ENCODE data around the gene DNAH3. TPM values are rescaled to one million over a fixed set of nuclear protein-coding genes. Genes with fewer than 3 reads are reported as not detected.
"Not testable (repeated sequence)": the region's sequence is repeated elsewhere in the genome, so short reads cannot be mapped to it uniquely, and the experiment has no call there.

DNAH3 gene
- total RNA-seq, 1 experiment from 2014 or later, result 0.21 TPM

- Mint-ChIP-seq H3K36me3 (ENCODE audit: insufficient read depth, unreplicated experiment) (no peaks in the 10 kb centered on the region), H3K27ac (ENCODE audit: unreplicated experiment) (peak overlapping the region; percentile 25), H3K4me3 (ENCODE audit: low read depth, unreplicated experiment) (no peak overlapping the region), H3K4me1 (ENCODE audit: low read depth, unreplicated experiment) (peaks cover 14% of the 10 kb centered on the region), H3K9me3 (ENCODE audit: low read depth, unreplicated experiment) (no peaks in the 10 kb centered on the region), H3K27me3 (ENCODE audit: unreplicated experiment) (peaks cover 55% of the 10 kb centered on the region)
- intact Hi-C loops (cut with micrococcal nuclease; ENCODE audit: unreplicated experiment), result no loop called here
- DNase-seq, result peak; percentile 30
- no peak for TF ChIP-seq CTCF (IDR thresholded peaks at IDR 0.05; ENCODE audit: unreplicated experiment)
- no TSS peak for BruUV-seq (replicated peaks)
- CTCF ChIA-PET, result interaction anchor here (0.6 to 3.1 kb wide), 4 partner anchors 54 to 250 kb away, joined by 3 to 13 read pairs (median 3); no protein-coding TSS in a partner anchor
These were observed 50.2 kb downstream of the DNAH3 start for GRCh38 chr16:21100447-21100846.

GRCh38 chr16:21097151-21097550 lies 53.5 kb downstream of the DNAH3 start:
- no peak for TF ChIP-seq CTCF (IDR thresholded peaks at IDR 0.05; ENCODE audit: unreplicated experiment)
- Mint-ChIP-seq H3K4me1 (ENCODE audit: low read depth, unreplicated experiment) (peaks cover 14% of the 10 kb centered on the region), H3K27ac (ENCODE audit: unreplicated experiment) (no peak overlapping the region), H3K36me3 (ENCODE audit: insufficient read depth, unreplicated experiment) (no peaks in the 10 kb centered on the region), H3K4me3 (ENCODE audit: low read depth, unreplicated experiment) (no peak overlapping the region), H3K9me3 (ENCODE audit: low read depth, unreplicated experiment) (no peaks in the 10 kb centered on the region), H3K27me3 (ENCODE audit: unreplicated experiment) (peaks cover 58% of the 10 kb centered on the region)
- intact Hi-C loops (cut with micrococcal nuclease; ENCODE audit: unreplicated experiment), result no loop called here
- no peak for DNase-seq
- CTCF ChIA-PET, result no interaction called here
- BruUV-seq (replicated peaks), result no TSS peak

GRCh38 chr16:21094719-21095118 lies 55.9 kb downstream of the DNAH3 start:
- H3K27me3 Mint-ChIP-seq (ENCODE audit: unreplicated experiment), result peaks cover 58% of the 10 kb centered on the region
- H3K27ac Mint-ChIP-seq (ENCODE audit: unreplicated experiment); H3K4me1 Mint-ChIP-seq (ENCODE audit: low read depth, unreplicated experiment); CTCF ChIA-PET; H3K36me3 Mint-ChIP-seq (ENCODE audit: insufficient read depth, unreplicated experiment); H3K9me3 Mint-ChIP-seq (ENCODE audit: low read depth, unreplicated experiment); H3K4me3 Mint-ChIP-seq (ENCODE audit: low read depth, unreplicated experiment); intact Hi-C loops (cut with micrococcal nuclease; ENCODE audit: unreplicated experiment); BruUV-seq (replicated peaks); DNase-seq: not testable (repeated sequence)

GRCh38 chr16:21092951-21093350 lies 57.7 kb downstream of the DNAH3 start:
- CTCF ChIA-PET, result no interaction called here
- no TSS peak for BruUV-seq (replicated peaks)
- Mint-ChIP-seq H3K27ac (ENCODE audit: unreplicated experiment) (no peak overlapping the region), H3K9me3 (ENCODE audit: low read depth, unreplicated experiment) (peaks cover 2% of the 10 kb centered on the region), H3K4me1 (ENCODE audit: low read depth, unreplicated experiment) (peaks cover 11% of the 10 kb centered on the region), H3K4me3 (ENCODE audit: low read depth, unreplicated experiment) (no peak overlapping the region), H3K27me3 (ENCODE audit: unreplicated experiment) (peaks cover 43% of the 10 kb centered on the region), H3K36me3 (ENCODE audit: insufficient read depth, unreplicated experiment) (no peaks in the 10 kb centered on the region)
- DNase-seq, result no peak
- TF ChIP-seq CTCF (IDR thresholded peaks at IDR 0.05; ENCODE audit: unreplicated experiment), result no peak
- intact Hi-C loops (cut with micrococcal nuclease; ENCODE audit: unreplicated experiment), result no loop called here

- Mint-ChIP-seq H3K9me3 (ENCODE audit: low read depth, unreplicated experiment) (peaks cover 2% of the 10 kb centered on the region), H3K36me3 (ENCODE audit: insufficient read depth, unreplicated experiment) (no peaks in the 10 kb centered on the region), H3K27ac (ENCODE audit: unreplicated experiment) (no peak overlapping the region), H3K4me3 (ENCODE audit: low read depth, unreplicated experiment) (no peak overlapping the region), H3K4me1 (ENCODE audit: low read depth, unreplicated experiment) (peaks cover 11% of the 10 kb centered on the region), H3K27me3 (ENCODE audit: unreplicated experiment) (peaks cover 2% of the 10 kb centered on the region)
- TF ChIP-seq CTCF (IDR thresholded peaks at IDR 0.05; ENCODE audit: unreplicated experiment), result no peak
- no peak for DNase-seq
- BruUV-seq (replicated peaks), result no TSS peak
- intact Hi-C loops (cut with micrococcal nuclease; ENCODE audit: unreplicated experiment), result no loop called here
- CTCF ChIA-PET, result no interaction called here
These were observed 61.8 kb downstream of the DNAH3 start for GRCh38 chr16:21088646-21089538.
